BLaER1 treated with 17β-estradiol and CSF1 and Interleukin-3, amounts not matched to agents 10 nM and 100 nM (cell line): ENCODE results near the gene FNDC3B.
A peak's percentile ranks its signal among the peaks of the same experiment; 100 is the strongest.

Experiments
- H3K27ac ChIP-seq, 11 experiments: shearing (Covaris generic); formaldehyde crosslinking; 2 replicates each; pipeline ENCODE4 v1.8.1; 2022
- H3K27me3 ChIP-seq, 11 experiments: shearing (Covaris generic); formaldehyde crosslinking; 2 replicates each; pipeline ENCODE4 v1.8.1; 2022
- H3K36me3 ChIP-seq, 11 experiments: shearing (Covaris generic); formaldehyde crosslinking; 2 replicates each; pipeline ENCODE4 v1.8.1; 2022
- H3K4me1 ChIP-seq, 10 experiments: shearing (Covaris generic); formaldehyde crosslinking; 2 replicates each; pipeline ENCODE4 v1.8.1; 2022
- H3K4me2 ChIP-seq, 11 experiments: shearing (Covaris generic); formaldehyde crosslinking; 2 replicates each; pipeline ENCODE4 v1.8.1; 2022
- H3K4me3 ChIP-seq, 10 experiments: shearing (Covaris generic); formaldehyde crosslinking; 2 replicates each; pipeline ENCODE4 v1.8.1; 2022
- H3K9ac ChIP-seq, 11 experiments: shearing (Covaris generic); formaldehyde crosslinking; 2 replicates each; pipeline ENCODE4 v1.8.1; 2022
- H3K9me3 ChIP-seq, 11 experiments: shearing (Covaris generic); formaldehyde crosslinking; replicated peaks in 1 of 11; 2 replicates each; pipeline ENCODE4 v1.8.1; 2022
- H4K20me1 ChIP-seq, 11 experiments: shearing (Covaris generic); formaldehyde crosslinking; 2 replicates each; pipeline ENCODE4 v1.8.1; 2022
- Cebpa-rat ChIP-seq, 11 experiments: shearing (Covaris generic); IDR thresholded peaks; 2 replicates each; pipeline ENCODE4 v1.8.1; 2022

The FNDC3B gene

GRCh38 chr3:172396400-172396799 is 357.0 kb downstream of the FNDC3B start:
- H3K4me3 ChIP-seq = no peak overlapping the region
- H3K27me3 ChIP-seq = no peaks in the 10 kb centered on the region
- TF ChIP-seq Cebpa-rat (IDR thresholded peaks at IDR 0.05) = no peak
- no peak overlapping the region for H3K27ac ChIP-seq
- H3K9me3 ChIP-seq = peaks cover 0 to 6% (median 0%) of the 10 kb centered on the region in 11 experiments; a peak in 1 of 22 replicates
- H3K36me3 ChIP-seq = peaks cover 8 to 97% (median 33%) of the 10 kb centered on the region in 11 experiments; a peak in 18 of 22 replicates
- H3K4me1 ChIP-seq = no peaks in the 10 kb centered on the region
- no peaks in the 10 kb centered on the region; a peak in 2 of 22 replicates for H4K20me1 ChIP-seq
- H3K9ac ChIP-seq = no peak overlapping the region
- no peak overlapping the region for H3K4me2 ChIP-seq

DNA sequence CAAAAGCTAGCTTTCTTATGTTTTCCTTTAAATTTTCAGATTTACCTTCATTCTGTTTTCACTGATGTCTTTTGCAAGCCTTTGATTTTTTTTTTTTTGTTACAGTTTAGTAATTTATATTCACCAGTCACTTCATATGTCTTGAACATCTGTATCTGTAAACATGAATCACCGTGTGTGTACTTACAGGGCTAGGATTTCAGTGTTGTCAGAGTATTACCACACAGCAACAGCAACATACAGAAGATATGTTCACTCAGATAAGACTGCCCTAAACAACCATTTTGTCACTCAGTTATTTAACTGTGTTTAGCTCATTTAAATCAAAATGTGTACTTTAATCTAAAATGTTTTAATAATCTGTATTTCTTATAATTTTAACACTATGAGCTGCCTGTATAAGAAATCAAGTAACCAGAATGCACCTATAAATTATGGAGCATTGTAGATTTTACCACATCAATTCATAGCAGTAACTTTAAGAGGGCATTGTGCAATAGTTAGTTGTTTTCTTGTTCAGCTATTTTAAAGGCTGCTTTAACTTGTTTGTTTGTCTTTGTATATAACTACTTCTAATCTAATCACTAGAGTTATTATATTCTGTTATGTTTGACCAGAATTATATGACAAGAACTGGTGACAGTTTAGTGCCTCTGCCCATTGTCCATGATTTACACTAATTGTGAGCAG is 358.5 kb downstream of the FNDC3B start:
- Histone ChIP-seq H3K9me3 (peaks cover 0 to under 1% (median 0%) of the 10 kb centered on the region in 11 experiments; a peak in 1 of 22 replicates), H3K9ac (no peak overlapping the region), H3K27me3 (no peaks in the 10 kb centered on the region), H4K20me1 (no peaks in the 10 kb centered on the region; a peak in 2 of 22 replicates), H3K27ac (no peak overlapping the region), H3K4me3 (no peak overlapping the region), H3K4me2 (no peak overlapping the region), H3K4me1 (no peaks in the 10 kb centered on the region), H3K36me3 (peaks cover 3 to 97% (median 34%) of the 10 kb centered on the region in 11 experiments; a peak in 19 of 22 replicates)
- TF ChIP-seq Cebpa-rat (IDR thresholded peaks at IDR 0.05) = peak in 1 of 11 experiments; percentile 10; a peak in 1 of 22 replicates

DNA sequence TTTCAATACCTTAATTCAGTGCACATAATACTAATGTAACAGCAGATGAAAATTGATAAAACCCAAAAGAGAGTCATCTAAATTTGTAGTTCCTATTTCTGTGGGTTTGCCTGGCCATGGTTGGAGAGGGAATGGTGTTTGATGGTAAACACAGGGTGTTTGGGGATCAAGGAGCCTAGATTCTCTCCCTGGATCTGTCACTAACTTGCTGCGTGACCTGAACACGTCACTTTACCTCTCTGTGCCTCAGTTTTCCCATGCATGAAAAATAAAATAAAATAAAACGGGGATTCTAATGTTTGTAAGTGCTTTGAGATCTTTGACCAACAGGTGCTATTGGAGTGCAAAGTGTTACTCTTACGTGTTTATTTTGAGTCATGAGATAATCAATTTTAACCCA is 359.1 kb downstream of the FNDC3B start:
- Histone ChIP-seq H3K9ac (no peak overlapping the region), H4K20me1 (no peaks in the 10 kb centered on the region; a peak in 2 of 22 replicates), H3K36me3 (peaks cover 0 to 93% (median 33%) of the 10 kb centered on the region in 11 experiments; a peak in 18 of 22 replicates)

GRCh38 chr3:172402090-172402489 is 362.7 kb downstream of the FNDC3B start:
- Histone ChIP-seq H3K4me1 (no peaks in the 10 kb centered on the region), H3K9ac (no peak overlapping the region), H3K36me3 (peaks cover 0 to 58% (median 19%) of the 10 kb centered on the region in 11 experiments; a peak in 16 of 22 replicates), H3K4me2 (no peak overlapping the region), H3K27me3 (no peaks in the 10 kb centered on the region), H4K20me1 (no peaks in the 10 kb centered on the region; a peak in 2 of 22 replicates), H3K9me3 (no peaks in the 10 kb centered on the region), H3K4me3 (no peak overlapping the region), H3K27ac (no peak overlapping the region)
- no peak for TF ChIP-seq Cebpa-rat (IDR thresholded peaks at IDR 0.05)

More for the DNA sequence above, 359.1 kb downstream of the FNDC3B start:
- Histone ChIP-seq H3K4me3 (no peak overlapping the region), H3K9me3 (no peaks in the 10 kb centered on the region), H3K4me2 (no peak overlapping the region), H3K27ac (no peak overlapping the region), H3K27me3 (no peaks in the 10 kb centered on the region), H3K4me1 (no peaks in the 10 kb centered on the region)
- no peak for TF ChIP-seq Cebpa-rat (IDR thresholded peaks at IDR 0.05)

DNA sequence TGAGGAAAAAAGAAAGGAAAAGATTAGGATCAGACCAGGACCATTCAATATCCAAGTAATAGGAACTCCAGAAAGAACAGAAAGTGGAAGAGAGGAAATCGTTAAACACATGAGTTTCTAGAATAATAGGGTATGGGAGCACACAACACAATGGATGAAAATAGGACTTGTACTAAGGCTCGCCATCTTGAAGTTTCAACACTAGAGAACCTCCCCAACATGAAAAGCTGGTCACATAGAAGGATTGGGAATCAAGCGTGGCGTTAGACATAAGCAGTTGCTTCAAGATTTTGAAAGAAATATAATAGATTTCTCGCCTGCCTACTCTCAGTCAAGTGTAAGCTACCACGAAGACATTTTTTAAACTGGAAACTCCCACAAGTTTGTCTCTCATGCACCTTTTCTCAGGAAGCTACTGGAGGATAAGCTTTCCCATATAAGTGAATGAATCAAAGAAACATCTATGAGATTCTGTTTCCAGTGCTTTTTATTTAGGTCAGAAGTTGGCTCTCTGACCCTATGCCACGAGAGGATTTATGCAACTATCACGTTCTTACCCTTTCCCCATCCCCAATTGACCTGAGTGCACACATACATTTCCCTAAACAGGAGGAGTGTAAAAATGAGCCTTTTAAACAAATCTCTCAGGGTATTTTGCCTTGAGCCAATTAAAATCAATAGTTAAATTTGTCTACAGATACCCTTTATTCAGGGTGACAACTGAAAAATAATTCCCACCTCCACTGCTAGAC is 363.7 kb downstream of the FNDC3B start:
- Histone ChIP-seq H3K4me3 (no peak overlapping the region), H3K9me3 (no peaks in the 10 kb centered on the region), H3K4me1 (no peaks in the 10 kb centered on the region), H3K27ac (no peak overlapping the region), H3K36me3 (peaks cover 0 to 48% (median 15%) of the 10 kb centered on the region in 11 experiments; a peak in 15 of 22 replicates), H3K27me3 (no peaks in the 10 kb centered on the region), H3K9ac (no peak overlapping the region), H3K4me2 (no peak overlapping the region), H4K20me1 (no peaks in the 10 kb centered on the region; a peak in 1 of 22 replicates)
- no peak for TF ChIP-seq Cebpa-rat (IDR thresholded peaks at IDR 0.05)

- Histone ChIP-seq H3K4me1 (no peaks in the 10 kb centered on the region), H3K4me3 (no peak overlapping the region), H3K27ac (no peak overlapping the region), H4K20me1 (no peaks in the 10 kb centered on the region), H3K9me3 (no peaks in the 10 kb centered on the region), H3K4me2 (no peak overlapping the region), H3K27me3 (no peaks in the 10 kb centered on the region), H3K36me3 (peaks cover 0 to 36% (median 15%) of the 10 kb centered on the region in 11 experiments; a peak in 15 of 22 replicates), H3K9ac (no peak overlapping the region)
- no peak for TF ChIP-seq Cebpa-rat (IDR thresholded peaks at IDR 0.05)
These were observed 365.0 kb downstream of the FNDC3B start for GRCh38 chr3:172404237-172404962.

DNA sequence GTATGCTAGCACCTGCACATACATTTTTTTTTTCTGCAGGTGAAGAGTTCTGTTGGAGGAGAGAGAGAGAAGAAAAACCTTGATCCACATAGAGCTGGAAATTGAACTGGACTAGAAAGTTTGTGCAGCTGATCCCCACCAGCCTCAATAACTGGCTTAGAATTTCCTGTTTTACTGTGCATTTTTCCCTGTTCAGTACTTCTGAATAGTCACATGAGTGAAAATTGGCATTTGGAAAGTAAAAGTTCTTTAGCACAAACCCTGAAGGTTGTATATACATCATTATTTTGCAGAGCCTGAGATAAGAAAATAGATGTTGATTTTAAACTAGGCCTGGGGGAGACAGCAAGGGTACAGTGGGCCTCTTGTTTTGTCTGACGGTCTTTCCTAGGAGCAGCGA is 366.5 kb downstream of the FNDC3B start:
- no peak for TF ChIP-seq Cebpa-rat (IDR thresholded peaks at IDR 0.05)
- no peak overlapping the region for H3K4me3 ChIP-seq
- no peak overlapping the region for H3K4me2 ChIP-seq
- H3K36me3 ChIP-seq = peaks cover 0 to 22% (median 8%) of the 10 kb centered on the region in 11 experiments; a peak in 14 of 22 replicates
- no peak overlapping the region for H3K9ac ChIP-seq
- no peaks in the 10 kb centered on the region for H3K27me3 ChIP-seq
- no peaks in the 10 kb centered on the region for H4K20me1 ChIP-seq
- no peaks in the 10 kb centered on the region for H3K4me1 ChIP-seq
- no peak overlapping the region for H3K27ac ChIP-seq
- no peaks in the 10 kb centered on the region for H3K9me3 ChIP-seq

- Histone ChIP-seq H4K20me1 (no peaks in the 10 kb centered on the region), H3K4me2 (no peak overlapping the region), H3K4me1 (peaks cover 0 to 4% (median 0%) of the 10 kb centered on the region in 10 experiments; a peak in 1 of 20 replicates), H3K9me3 (no peaks in the 10 kb centered on the region), H3K36me3 (0 out of 22 replicates have a peak, but pooled peaks cover 0 to 2% (median 0%) of the 10 kb centered on the region in 11 experiments), H3K9ac (no peak overlapping the region), H3K27ac (no peak overlapping the region), H3K4me3 (no peak overlapping the region), H3K27me3 (no peaks in the 10 kb centered on the region)
- TF ChIP-seq Cebpa-rat (IDR thresholded peaks at IDR 0.05) = no peak
These were observed 368.5 kb downstream of the FNDC3B start for GRCh38 chr3:172407872-172408271.
